Lower leg skin (tissue), 4 donors: ENCODE measurements around the gene CNPY1. TPM values are rescaled to one million over a fixed set of nuclear protein-coding genes. Genes with fewer than 3 reads are reported as not detected.

Experiments used
- DNase-seq, 2 donors: peaks; one replicate each; pipeline ENCODE4 v3.0.0-alpha.2; 2019; ENCODE audit warnings: low spot score in 2 of 2
- H3K4me3 ChIP-seq: fragments of 200-600 bp; sonication (generic); 2 replicates; pipeline ENCODE4 v1.5.1; 2017; ENCODE audit warnings: mild to moderate bottlenecking, low read depth; ENCODE audit not compliant: poor library complexity, severe bottlenecking
- CTCF ChIP-seq, 3 donors: fragments of 450-650 bp; IDR thresholded peaks; one replicate each; pipeline ENCODE4 v1.5.1; 2016; ENCODE audit warnings: antibody characterized with exemption in 3 of 3, mild to moderate bottlenecking in 3 of 3, moderate library complexity in 2 of 3
- POLR2A ChIP-seq, 2 donors: fragments of 450-650 bp; IDR thresholded peaks; one replicate each; pipeline ENCODE4 v1.6.1; 2016 to 2017; ENCODE audit warnings: antibody characterized with exemption in 2 of 2, mild to moderate bottlenecking in 1 of 2, moderate library complexity in 1 of 2
- WGBS, 2 donors: methylation state at CpG; one replicate each; pipeline ENCODE4 v1.1.5; 2018; 5-methylcytosine and 5-hydroxymethylcytosine counted together
- intact Hi-C: fragments of 100-400 bp; cut with DNase I; formaldehyde crosslinking; loops from one replicate; pipeline ENCODE4 v1.15.0; 2023; ENCODE audit warnings: low total_unique reads
- total RNA-seq, 4 donors: library from RNA; depleted of rRNA; stranded (reverse); fragments of >200 nt; gene quantifications; one replicate each; pipeline ENCODE4 v1.1.0, GENCODE V29; 2016

Gene CNPY1
- total RNA-seq, 4 donors from 2014 or later: not detected

GRCh38 chr7:155488483-155489127 lies 57.8 kb downstream of the CNPY1 start:
- H3K4me3 ChIP-seq: no peak overlapping the region
- DNase-seq: peak in 1 of 2 donors; percentile 71
- WGBS, 2 donors: 52 to 68% methylated on average over 9 of the region's 9 CpGs
- intact Hi-C loops: no loop called here
- TF ChIP-seq POLR2A (IDR thresholded peaks at IDR 0.05) (no peak), CTCF (IDR thresholded peaks at IDR 0.05) (no peak)

GRCh38 chr7:155487509-155488482 lies 58.6 kb downstream of the CNPY1 start:
- TF ChIP-seq POLR2A (IDR thresholded peaks at IDR 0.05): no peak
- TF ChIP-seq CTCF (IDR thresholded peaks at IDR 0.05): no peak
- 86 to 90% methylated on average over 31 of the region's 31 CpGs for WGBS, 2 donors
- DNase-seq: peak in 1 of 2 donors; percentile 84

GRCh38 chr7:155486783-155487508 lies 59.4 kb downstream of the CNPY1 start:
- DNase-seq: peak in 1 of 2 donors; percentile 53
- H3K4me3 ChIP-seq: no peak overlapping the region
- 82 to 84% methylated on average over 18 of the region's 18 CpGs for WGBS, 2 donors
- intact Hi-C loops: no loop called here
- no peak for TF ChIP-seq POLR2A (IDR thresholded peaks at IDR 0.05)
- no peak for TF ChIP-seq CTCF (IDR thresholded peaks at IDR 0.05)

More at GRCh38 chr7:155487509-155488482, 58.6 kb downstream of the CNPY1 start:
- intact Hi-C loops: no loop called here
- H3K4me3 ChIP-seq: no peak overlapping the region

GRCh38 chr7:155484483-155485399 lies 61.6 kb downstream of the CNPY1 start:
- DNase-seq: peak in 1 of 2 donors; percentile 68
- intact Hi-C loops: no loop called here
- TF ChIP-seq CTCF (IDR thresholded peaks at IDR 0.05): no peak
- TF ChIP-seq POLR2A (IDR thresholded peaks at IDR 0.05): no peak
- H3K4me3 ChIP-seq: no peak overlapping the region
- 88 to 92% methylated on average over 20 to 23 of the region's 23 CpGs for WGBS, 2 donors

GRCh38 chr7:155483868-155484325 lies 62.5 kb downstream of the CNPY1 start:
- TF ChIP-seq POLR2A (IDR thresholded peaks at IDR 0.05) (no peak), CTCF (IDR thresholded peaks at IDR 0.05) (no peak)
- H3K4me3 ChIP-seq: no peak overlapping the region
- DNase-seq: peak; percentile 11 to 63
- intact Hi-C loops: no loop called here
- WGBS, 2 donors: 37 to 52% methylated on average over 16 of the region's 16 CpGs
